ENCODE results near the gene IGFLR1.

GRCh38 chr19:35720648-35721047 lies 21.6 kb downstream of the IGFLR1 start:
- TF ChIP-seq EZH2 (IDR thresholded peaks at IDR 0.05; ENCODE audit: insufficient read depth, low read length) (no peak), CTCF (IDR thresholded peaks at IDR 0.05; ENCODE audit: insufficient read depth, low read depth, low read length) (no peak)

All from astrocyte (in vitro differentiated cells and primary cell).